GM06990 (cell line): ENCODE data around the gene NLRC3.

Source experiments
- DNase-seq: peaks from one replicate; pipeline ENCODE4 v3.0.0-alpha.2; 2011; ENCODE audit not compliant: insufficient read length; ENCODE audit errors: extremely low read depth
- H3K27me3 ChIP-seq: replicated peaks from 2 replicates; pipeline ENCODE4 v1.6.0; 2011; ENCODE audit warnings: low read length; ENCODE audit not compliant: control insufficient read depth, insufficient read depth
- H3K36me3 ChIP-seq: 2 replicates; pipeline ENCODE4 v1.5.1; 2011; ENCODE audit warnings: low read length; ENCODE audit not compliant: control insufficient read depth, insufficient read depth
- H3K4me3 ChIP-seq: replicated peaks from 2 replicates; pipeline ENCODE4 v1.5.1; 2011; ENCODE audit warnings: low read depth, mild to moderate bottlenecking, control low read depth, low read length
- CTCF ChIP-seq: IDR thresholded peaks from 2 replicates; pipeline ENCODE4 v1.5.1; 2011; ENCODE audit warnings: low read length, control low read depth, mild to moderate bottlenecking, inconsistent platforms; ENCODE audit not compliant: insufficient read depth, poor library complexity, severe bottlenecking

Gene NLRC3

GRCh38 chr16:3589001-3589400 is 11.8 kb upstream of the NLRC3 start:
- H3K27me3 ChIP-seq, result no peaks in the 10 kb centered on the region
- DNase-seq, result no peak
- no peak for TF ChIP-seq CTCF
- H3K36me3 ChIP-seq, result peaks cover 13% of the 10 kb centered on the region
- no peak overlapping the region for H3K4me3 ChIP-seq

- Histone ChIP-seq H3K36me3 (peaks cover 20% of the 10 kb centered on the region), H3K4me3 (no peak overlapping the region), H3K27me3 (no peaks in the 10 kb centered on the region)
- DNase-seq, result no peak
- TF ChIP-seq CTCF, result no peak
Observed at GRCh38 chr16:3587547-3588110, 10.4 kb upstream of the NLRC3 start.

- no peak for DNase-seq
- Histone ChIP-seq H3K27me3 (no peaks in the 10 kb centered on the region), H3K4me3 (no peak overlapping the region), H3K36me3 (peaks cover 15% of the 10 kb centered on the region)
- no peak for TF ChIP-seq CTCF
Observed at GRCh38 chr16:3584412-3584811, 7.2 kb upstream of the NLRC3 start.

- Histone ChIP-seq H3K36me3 (peaks cover 12% of the 10 kb centered on the region), H3K27me3 (no peaks in the 10 kb centered on the region), H3K4me3 (no peak overlapping the region)
- DNase-seq, result no peak
- TF ChIP-seq CTCF, result no peak
Observed at GRCh38 chr16:3583303-3584038, 6.3 kb upstream of the NLRC3 start.

- TF ChIP-seq CTCF, result no peak
- no peak for DNase-seq
- no peak overlapping the region for H3K4me3 ChIP-seq
- peaks cover 12% of the 10 kb centered on the region for H3K36me3 ChIP-seq
- no peaks in the 10 kb centered on the region for H3K27me3 ChIP-seq
Observed at GRCh38 chr16:3582276-3583165, 5.3 kb upstream of the NLRC3 start.
